HepG2 (cell line): ENCODE data around the gene DCAF7. TPM values are rescaled to one million over a fixed set of nuclear protein-coding genes. Genes with fewer than 3 reads are reported as not detected.
A peak's percentile ranks its signal among the peaks of the same experiment; 100 is the strongest.

Experiments used
- ARID4A ChIP-seq: sonication (generic); formaldehyde crosslinking; IDR thresholded peaks from 2 replicates; pipeline ENCODE4 v1.5.0; 2020; ENCODE audit warnings: mild to moderate bottlenecking, missing genetic modification reagents, borderline replicate concordance
- ARNTL ChIP-seq: sonication (generic); formaldehyde crosslinking; IDR thresholded peaks from 2 replicates; pipeline ENCODE4 v1.4.0; 2020; ENCODE audit warnings: mild to moderate bottlenecking, missing genetic modification reagents
- DNMT1 ChIP-seq: sonication (generic); formaldehyde crosslinking; IDR thresholded peaks from 2 replicates; pipeline ENCODE4 v1.5.1; 2020; ENCODE audit warnings: mild to moderate bottlenecking, missing genetic modification reagents
- ELF1 ChIP-seq: sonication (generic); formaldehyde crosslinking; IDR thresholded peaks from 2 replicates; pipeline ENCODE4 v1.4.0; 2020; ENCODE audit warnings: missing genetic modification reagents
- IRF2 ChIP-seq: IDR thresholded peaks from 2 replicates; pipeline ENCODE4 v1.6.1; 2018; ENCODE audit warnings: missing genetic modification reagents, missing compliant biosample characterization
- MTA1 ChIP-seq: sonication (generic); formaldehyde crosslinking; IDR thresholded peaks from 2 replicates; pipeline ENCODE4 v1.4.0; 2020; ENCODE audit warnings: missing genetic modification reagents, mild to moderate bottlenecking, borderline replicate concordance
- NR2F2 ChIP-seq: IDR thresholded peaks from 2 replicates; pipeline ENCODE4 v1.6.1; 2012; ENCODE audit warnings: low read depth, inconsistent platforms, borderline replicate concordance
- NR3C1 ChIP-seq: sonication (generic); formaldehyde crosslinking; IDR thresholded peaks from 2 replicates; pipeline ENCODE4 v1.4.0; 2020; ENCODE audit warnings: missing genetic modification reagents
- PRDM15 ChIP-seq: sonication (generic); formaldehyde crosslinking; IDR thresholded peaks from 2 replicates; pipeline ENCODE4 v1.4.0; 2020; ENCODE audit warnings: missing genetic modification reagents
- RFX3 ChIP-seq: IDR thresholded peaks from 2 replicates; pipeline ENCODE4 v1.6.1; 2016; ENCODE audit warnings: missing biosample characterization, missing genetic modification reagents
- SRSF4 ChIP-seq: fragments of 200-400 bp; formaldehyde crosslinking; IDR thresholded peaks from one replicate; pipeline ENCODE4 v1.6.1; 2018; ENCODE audit warnings: mild to moderate bottlenecking, low read depth, low read length, moderate library complexity; ENCODE audit not compliant: poor library complexity, severe bottlenecking
- TEAD3 ChIP-seq: optimal IDR thresholded peaks from 2 replicates; pipeline ENCODE3; 2016; ENCODE audit warnings: borderline replicate concordance
- THAP8 ChIP-seq: sonication (generic); formaldehyde crosslinking; IDR thresholded peaks from 2 replicates; pipeline ENCODE4 v1.5.1; 2020; ENCODE audit warnings: missing genetic modification reagents, mild to moderate bottlenecking, borderline replicate concordance
- ZNF552 ChIP-seq: sonication (generic); formaldehyde crosslinking; IDR thresholded peaks from 2 replicates; pipeline ENCODE4 v1.9.0; 2022; ENCODE audit warnings: missing genetic modification reagents, mild to moderate bottlenecking, borderline replicate concordance
- ZSCAN29 ChIP-seq: sonication (generic); formaldehyde crosslinking; conservative IDR thresholded peaks from 2 replicates; pipeline ENCODE4 v1.4.0; 2020; ENCODE audit warnings: mild to moderate bottlenecking, missing genetic modification reagents
- polyA plus RNA-seq, 8 experiments: library from polyadenylated mRNA; depleted of rRNA in 3 of 8; stranded (reverse) in 7 of 8; unstranded in 1 of 8; fragments of >200 nt; fragmentation: Illumina TruSeq in 4 of 8; extraction: Trizol in 4 of 8; gene quantifications; 2 replicates each; pipeline versions ENCODE4 v1.2.1 to v1.2.3, GENCODE V29; 2011 to 2016; ENCODE audit warnings: low read depth in 4 of 8, missing spikeins in 1 of 8, mixed read lengths in 1 of 8; ENCODE audit not compliant: insufficient read depth in 1 of 8
- total RNA-seq, 5 experiments: library from RNA; depleted of rRNA; stranded (reverse); fragments of >200 nt; fragmentation: Illumina TruSeq; extraction: Trizol; gene quantifications; 2 replicates each; pipeline ENCODE4 v1.2.3, GENCODE V29; 2016; ENCODE audit warnings: low read depth in 1 of 5
- TF ChIP-seq, protein P1 (sequence below): sonication (generic); formaldehyde crosslinking; IDR thresholded peaks from 2 replicates; pipeline ENCODE4 v1.5.1; 2020; ENCODE audit warnings: mild to moderate bottlenecking, missing genetic modification reagents, moderate library complexity

The DCAF7 gene
- total and polyA plus RNA-seq, 2 of the 13 experiments (the other 11 are each of a cell fraction or from before 2014, with no cell fraction given): 55.2 to 73.4 TPM

DNA sequence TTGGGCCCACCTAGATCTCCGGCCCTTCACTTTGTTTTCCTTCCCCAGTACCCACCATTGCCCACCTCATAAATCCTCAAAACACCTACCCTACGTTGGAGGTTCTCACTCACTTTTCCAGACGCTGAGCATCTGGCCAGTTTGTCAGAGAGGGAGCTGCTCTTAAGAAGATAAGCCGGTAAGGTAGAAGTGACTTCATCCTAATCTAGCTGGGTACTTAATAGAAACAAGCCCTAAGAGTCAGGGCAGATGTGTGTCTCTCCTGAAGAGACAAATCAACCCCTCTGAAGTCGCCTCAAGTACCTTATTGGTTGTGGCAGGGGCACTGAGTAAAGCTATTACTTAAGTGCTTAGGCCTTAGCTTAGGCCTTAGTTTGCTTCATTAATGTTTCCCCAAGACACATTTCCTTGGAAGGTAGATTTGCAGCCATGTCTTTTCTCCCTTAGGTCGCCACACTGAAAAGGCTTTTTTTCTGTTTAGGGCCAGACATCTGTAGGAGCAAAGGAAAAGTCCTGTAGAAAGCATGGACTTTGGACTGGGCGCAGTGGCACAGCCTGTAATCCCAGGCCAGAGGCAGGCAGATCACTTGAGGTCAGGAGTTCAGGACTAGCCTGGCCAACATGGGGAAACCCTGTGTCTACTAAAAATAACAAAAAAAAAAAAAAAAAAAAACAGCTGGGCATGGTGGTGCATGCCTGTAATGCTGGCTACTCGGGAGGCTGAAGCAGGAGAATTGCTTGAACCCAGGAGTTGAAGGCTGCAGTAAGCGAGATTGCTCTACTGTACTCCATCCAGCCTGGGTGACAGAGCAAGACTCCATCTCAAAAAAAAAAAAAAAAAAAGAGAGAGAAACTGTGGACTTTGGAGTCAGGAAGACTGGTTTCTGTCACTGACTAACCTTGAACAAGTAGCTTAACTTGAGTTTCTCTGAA, 51.4 kb downstream of the DCAF7 start (continued):
- TF ChIP-seq, protein P1, sequence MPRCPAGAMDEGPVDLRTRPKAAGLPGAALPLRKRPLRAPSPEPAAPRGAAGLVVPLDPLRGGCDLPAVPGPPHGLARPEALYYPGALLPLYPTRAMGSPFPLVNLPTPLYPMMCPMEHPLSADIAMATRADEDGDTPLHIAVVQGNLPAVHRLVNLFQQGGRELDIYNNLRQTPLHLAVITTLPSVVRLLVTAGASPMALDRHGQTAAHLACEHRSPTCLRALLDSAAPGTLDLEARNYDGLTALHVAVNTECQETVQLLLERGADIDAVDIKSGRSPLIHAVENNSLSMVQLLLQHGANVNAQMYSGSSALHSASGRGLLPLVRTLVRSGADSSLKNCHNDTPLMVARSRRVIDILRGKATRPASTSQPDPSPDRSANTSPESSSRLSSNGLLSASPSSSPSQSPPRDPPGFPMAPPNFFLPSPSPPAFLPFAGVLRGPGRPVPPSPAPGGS (CRISPR knock-in tag): no peak
- TF ChIP-seq TEAD3 (no peak), RFX3 (CRISPR knock-in tag) (no peak), NR3C1 (CRISPR knock-in tag) (no peak), PRDM15 (no peak), ARNTL (CRISPR knock-in tag) (0 out of 2 replicates have a peak, but pooled peaks have one; percentile 10), ELF1 (CRISPR knock-in tag) (peak; percentile 22; the same call in 1 of the 2 replicates), SRSF4 (no peak), ARID4A (CRISPR knock-in tag) (no peak), ZNF552 (CRISPR knock-in tag) (no peak), IRF2 (CRISPR knock-in tag) (no peak; the same call in 1 of the 2 replicates), DNMT1 (CRISPR knock-in tag) (no peak), NR2F2 (0 out of 2 replicates have a peak, but pooled peaks have one; percentile 54), THAP8 (CRISPR knock-in tag) (no peak), ZSCAN29 (CRISPR knock-in tag) (no peak), MTA1 (CRISPR knock-in tag) (no peak)
